OCI-LY1 (cell line): ENCODE measurements around the gene TGOLN2.

Experiments
- H2AFZ ChIP-seq: fragments of 200-600 bp; sonication (generic), shearing (Covaris generic); 2 replicates; pipeline ENCODE4 v1.6.0; 2014; ENCODE audit warnings: antibody characterized with exemption, mild to moderate bottlenecking, low read length
- H3F3A ChIP-seq: fragments of 200-600 bp; sonication (generic), shearing (Covaris generic); 2 replicates; pipeline ENCODE4 v1.6.0; 2014; ENCODE audit warnings: mild to moderate bottlenecking, antibody characterized with exemption, low read length, moderate library complexity; ENCODE audit not compliant: insufficient read depth
- H3K27ac ChIP-seq: fragments of 200-600 bp; sonication (generic); 2 replicates; pipeline ENCODE4 v1.5.1; 2014; ENCODE audit warnings: low read length, mixed run types, mild to moderate bottlenecking, low read depth; ENCODE audit not compliant: poor library complexity, severe bottlenecking
- H3K27me3 ChIP-seq: fragments of 200-600 bp; sonication (generic); 2 replicates; pipeline ENCODE4 v1.6.0; 2014; ENCODE audit warnings: antibody characterized with exemption, mild to moderate bottlenecking, low read length, moderate library complexity; ENCODE audit not compliant: insufficient read depth
- H3K36me3 ChIP-seq: fragments of 200-600 bp; sonication (generic); 2 replicates; pipeline ENCODE4 v1.6.1; 2014; ENCODE audit warnings: mild to moderate bottlenecking, antibody characterized with exemption, low read length, moderate library complexity, mixed read lengths; ENCODE audit not compliant: insufficient read depth
- H3K4me1 ChIP-seq: fragments of 200-600 bp; sonication (generic); 2 replicates; pipeline ENCODE4 v1.5.1; 2014; ENCODE audit warnings: mild to moderate bottlenecking, low read length, moderate library complexity; ENCODE audit not compliant: insufficient read depth, severe bottlenecking
- H3K4me2 ChIP-seq: fragments of 200-600 bp; sonication (generic), shearing (Covaris generic); 2 replicates; pipeline ENCODE4 v1.6.1; 2014; ENCODE audit warnings: low read length
- H3K4me3 ChIP-seq: fragments of 200-600 bp; sonication (generic); 2 replicates; pipeline ENCODE4 v1.5.1; 2014; ENCODE audit warnings: low read length, low read depth, mild to moderate bottlenecking, mixed read lengths; ENCODE audit not compliant: poor library complexity, severe bottlenecking
- H3K79me2 ChIP-seq: fragments of 200-600 bp; shearing (Covaris generic); 2 replicates; pipeline ENCODE4 v1.6.1; 2016; ENCODE audit warnings: mixed run types, low read length, mixed read lengths; ENCODE audit not compliant: insufficient read depth
- H3K9ac ChIP-seq: fragments of 200-600 bp; sonication (generic), shearing (Covaris generic); 2 replicates; pipeline ENCODE4 v1.6.1; 2014; ENCODE audit warnings: mild to moderate bottlenecking, low read length, mixed read lengths
- H3K9me2 ChIP-seq: fragments of 200-600 bp; sonication (generic), shearing (Covaris generic); 2 replicates; pipeline ENCODE4 v1.6.1; 2014; ENCODE audit warnings: low read depth, mild to moderate bottlenecking, low read length, mixed read lengths
- H3K9me3 ChIP-seq: fragments of 200-600 bp; shearing (Covaris generic); 2 replicates; pipeline ENCODE4 v1.6.1; 2014; ENCODE audit warnings: low read length, mixed read lengths
- H4K20me1 ChIP-seq: fragments of 200-600 bp; sonication (generic), shearing (Covaris generic); 2 replicates; pipeline ENCODE4 v1.6.0; 2016; ENCODE audit warnings: mild to moderate bottlenecking, low read length; ENCODE audit not compliant: insufficient read depth
- CTCF ChIP-seq: fragments of 200-600 bp; sonication (generic), shearing (Covaris generic); IDR thresholded peaks from 2 replicates; pipeline ENCODE4 v1.5.1; 2017; ENCODE audit warnings: mild to moderate bottlenecking, antibody characterized with exemption, low read length, moderate library complexity, mixed read lengths
- EZH2 ChIP-seq: fragments of 200-600 bp; sonication (generic), shearing (Covaris generic); IDR thresholded peaks from 2 replicates; pipeline ENCODE4 v1.8.0; 2017; ENCODE audit warnings: borderline replicate concordance, mixed run types, mild to moderate bottlenecking, antibody characterized with exemption, low read length, moderate library complexity, mixed read lengths

Gene TGOLN2

DNA sequence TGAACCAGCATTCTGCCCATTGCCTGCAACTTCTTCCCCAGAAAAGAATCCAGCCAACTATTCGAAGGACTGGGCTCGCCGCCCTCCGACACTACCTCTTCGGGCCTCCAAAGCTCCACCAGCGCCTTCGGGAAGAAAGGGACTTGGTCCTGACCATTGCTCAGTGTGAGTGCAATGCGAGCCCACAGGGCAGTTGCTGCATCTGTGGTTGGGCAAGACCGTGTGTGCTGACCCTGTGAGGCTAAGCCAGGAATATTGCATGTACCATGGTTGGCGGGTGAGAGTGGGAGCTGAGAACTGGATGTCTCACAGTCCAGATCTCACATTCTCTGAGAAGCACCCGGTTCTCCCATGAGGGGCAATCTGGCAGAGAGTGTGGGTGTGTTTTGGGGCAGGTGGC lies 43.3 kb upstream of the TGOLN2 start:
- no peaks in the 10 kb centered on the region for H3K27me3 ChIP-seq
- TF ChIP-seq EZH2, result no peak
- no peak for TF ChIP-seq CTCF
- H4K20me1 ChIP-seq, result no peaks in the 10 kb centered on the region
- no peak overlapping the region for H3K27ac ChIP-seq
- H2AFZ ChIP-seq, result no peak overlapping the region
- H3K9me2 ChIP-seq, result no peaks in the 10 kb centered on the region
- H3K9ac ChIP-seq, result no peak overlapping the region
- no peaks in the 10 kb centered on the region for H3F3A ChIP-seq
- H3K79me2 ChIP-seq, result no peaks in the 10 kb centered on the region
- no peaks in the 10 kb centered on the region for H3K4me1 ChIP-seq
- no peaks in the 10 kb centered on the region for H3K9me3 ChIP-seq
- H3K4me2 ChIP-seq, result no peak overlapping the region
- H3K4me3 ChIP-seq, result no peak overlapping the region
- H3K36me3 ChIP-seq, result no peaks in the 10 kb centered on the region

GRCh38 chr2:85369500-85369899 lies 41.7 kb upstream of the TGOLN2 start:
- no peaks in the 10 kb centered on the region for H3K4me1 ChIP-seq
- no peaks in the 10 kb centered on the region for H3K36me3 ChIP-seq
- no peak overlapping the region for H3K9ac ChIP-seq
- no peaks in the 10 kb centered on the region for H3F3A ChIP-seq
- no peaks in the 10 kb centered on the region for H3K27me3 ChIP-seq
- H3K4me3 ChIP-seq, result no peak overlapping the region
- no peaks in the 10 kb centered on the region for H4K20me1 ChIP-seq
- H3K4me2 ChIP-seq, result no peak overlapping the region
- no peak overlapping the region for H3K27ac ChIP-seq
- H2AFZ ChIP-seq, result no peak overlapping the region
- no peaks in the 10 kb centered on the region for H3K9me3 ChIP-seq
- H3K9me2 ChIP-seq, result no peaks in the 10 kb centered on the region
- no peak for TF ChIP-seq CTCF
- TF ChIP-seq EZH2, result no peak
- H3K79me2 ChIP-seq, result no peaks in the 10 kb centered on the region

DNA sequence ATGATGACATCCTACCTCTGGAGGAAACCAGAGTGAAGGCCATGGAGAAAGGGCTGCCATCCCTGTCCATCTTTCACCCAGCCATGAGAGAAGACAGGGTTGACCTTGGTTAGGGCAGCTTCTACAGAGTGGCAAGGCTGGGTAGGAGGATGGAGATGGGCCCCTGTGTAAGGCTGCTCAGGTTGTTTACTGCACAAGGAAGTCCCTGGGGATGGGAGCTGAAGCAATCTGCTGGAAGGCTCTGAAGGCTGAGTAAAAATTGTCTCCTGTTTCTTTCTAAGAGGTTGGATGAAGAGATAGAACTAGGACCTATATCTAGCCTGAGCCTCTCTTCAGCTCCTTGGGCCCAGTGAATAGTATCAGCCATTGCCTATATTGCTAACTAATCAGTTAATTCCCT lies 41.1 kb upstream of the TGOLN2 start:
- no peak overlapping the region for H3K4me3 ChIP-seq
- H4K20me1 ChIP-seq, result no peaks in the 10 kb centered on the region
- no peaks in the 10 kb centered on the region; the same call in 1 of the 2 replicates for H3K36me3 ChIP-seq
- no peaks in the 10 kb centered on the region for H3K9me2 ChIP-seq
- H2AFZ ChIP-seq, result no peak overlapping the region
- H3F3A ChIP-seq, result no peaks in the 10 kb centered on the region
- H3K4me2 ChIP-seq, result no peak overlapping the region
- no peak overlapping the region for H3K9ac ChIP-seq
- no peak for TF ChIP-seq EZH2
- no peak for TF ChIP-seq CTCF
- no peaks in the 10 kb centered on the region for H3K9me3 ChIP-seq
- no peaks in the 10 kb centered on the region for H3K79me2 ChIP-seq
- H3K27me3 ChIP-seq, result no peaks in the 10 kb centered on the region
- H3K27ac ChIP-seq, result no peak overlapping the region
- H3K4me1 ChIP-seq, result no peaks in the 10 kb centered on the region
